KBM-7 (cell line): ENCODE results near the gene GPD1L.
"Not testable (repeated sequence)": the region's sequence is repeated elsewhere in the genome, so short reads cannot be mapped to it uniquely, and the experiment has no call there.

Experiments used
- DNase-seq: peaks from one replicate; pipeline ENCODE4 v3.0.0-alpha.2; 2015
- in situ Hi-C: fragments of 300-500 bp; cut with MboI; formaldehyde crosslinking; loops from 2 replicates; pipeline ENCODE4 v1.14.3; 2020; ENCODE audit warnings: low sequenced_read_pairs, low pct_unique_long_range_greater_than_20kb, mixed read lengths

The GPD1L gene

DNA sequence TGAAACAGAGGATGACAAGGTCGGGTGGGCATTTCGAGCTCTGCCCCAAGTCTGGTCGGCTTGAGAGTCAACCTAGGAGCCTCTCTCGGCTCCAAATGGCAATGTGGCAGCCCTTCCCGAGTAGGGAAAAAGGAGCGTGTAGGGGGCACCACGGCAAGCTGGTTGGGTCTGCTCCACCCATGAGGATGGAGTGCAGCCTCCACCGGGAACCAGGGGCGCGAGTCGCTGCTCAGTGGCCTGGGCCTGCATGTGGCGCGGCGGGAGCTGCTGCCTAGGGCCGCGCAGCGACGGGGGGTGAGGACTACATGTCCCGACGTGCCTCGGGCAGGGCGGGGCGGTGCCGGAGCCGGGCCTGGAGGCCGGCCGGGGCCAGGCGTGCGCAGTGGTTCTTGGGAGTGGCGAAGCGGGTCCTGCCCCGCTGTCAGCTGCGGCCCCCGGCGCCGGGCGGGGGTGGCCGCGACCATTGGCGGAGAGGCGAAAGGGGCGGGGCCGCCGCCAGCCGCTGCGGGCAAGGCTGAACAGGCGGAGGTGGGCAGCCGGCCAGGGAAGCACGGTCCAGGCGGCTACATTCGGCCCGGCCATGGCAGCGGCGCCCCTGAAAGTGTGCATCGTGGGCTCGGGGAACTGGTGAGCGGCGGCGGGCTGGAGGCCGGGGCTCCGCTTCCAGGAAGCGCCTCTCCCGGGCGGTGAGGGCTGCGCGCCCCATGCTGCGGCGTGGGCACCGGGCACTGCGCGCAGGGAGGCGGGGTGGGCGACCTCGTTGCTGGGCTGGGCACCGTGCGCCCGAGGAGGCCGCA, at the start of gene GPD1L:
Gene GPD1L (plus strand): TSS at position 489 of the 797 bp plus-strand sequence. CDS start 92 bp downstream, at position 581.
- in situ Hi-C loops: no loop called here
- DNase-seq: peak; percentile 96

DNA sequence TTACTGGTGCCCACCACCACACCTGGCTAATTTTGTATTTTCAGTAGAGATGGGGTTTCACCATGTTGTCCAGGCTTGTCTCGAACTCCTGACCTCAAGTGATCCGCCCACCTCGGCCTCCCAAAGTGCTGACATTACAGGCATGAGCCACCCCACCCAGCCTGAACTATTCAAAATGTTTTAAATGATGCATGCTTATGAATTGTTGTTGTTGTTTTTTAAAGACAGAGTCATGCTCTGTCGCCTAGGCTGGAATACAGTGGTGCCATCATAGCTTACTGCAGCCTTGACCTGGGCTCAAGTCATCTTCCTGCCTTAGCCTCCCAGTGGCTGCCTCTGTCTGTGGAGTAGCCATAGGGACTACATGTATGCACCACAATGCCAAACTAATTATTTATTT, 48.0 kb upstream of the GPD1L start:
- in situ Hi-C loops, DNase-seq: not testable (repeated sequence)

DNA sequence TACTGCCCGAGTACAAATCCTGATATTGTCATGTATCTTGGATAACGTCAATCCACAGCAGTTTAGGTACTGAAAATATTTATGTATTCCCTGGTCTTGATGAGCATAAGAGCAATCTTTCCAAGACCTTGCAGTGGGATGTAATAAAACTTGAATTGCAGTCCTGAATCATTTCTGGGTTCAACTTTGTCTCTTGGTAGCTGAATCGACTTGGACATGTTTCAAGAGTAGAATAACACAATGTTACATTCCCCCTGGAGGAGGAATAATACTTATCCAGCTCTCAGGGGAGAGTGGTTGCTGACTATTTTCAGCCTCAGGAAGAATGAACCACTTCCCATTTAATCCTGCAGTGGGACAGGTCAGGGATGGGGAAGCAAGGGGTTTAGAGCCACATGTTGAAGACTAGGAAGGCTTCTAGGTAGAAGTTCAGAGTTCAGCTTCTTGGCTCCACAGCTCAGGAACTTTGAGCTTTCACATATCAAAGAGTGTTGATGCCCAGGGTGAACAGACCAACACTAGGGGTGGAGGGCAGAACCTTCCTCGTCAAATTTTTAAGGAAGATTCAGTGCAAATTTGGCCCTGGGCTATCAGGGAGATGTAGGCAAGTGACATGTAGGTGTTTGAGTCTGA, 43.4 kb upstream of the GPD1L start:
- no peak for DNase-seq
- in situ Hi-C loops: no loop called here

DNA sequence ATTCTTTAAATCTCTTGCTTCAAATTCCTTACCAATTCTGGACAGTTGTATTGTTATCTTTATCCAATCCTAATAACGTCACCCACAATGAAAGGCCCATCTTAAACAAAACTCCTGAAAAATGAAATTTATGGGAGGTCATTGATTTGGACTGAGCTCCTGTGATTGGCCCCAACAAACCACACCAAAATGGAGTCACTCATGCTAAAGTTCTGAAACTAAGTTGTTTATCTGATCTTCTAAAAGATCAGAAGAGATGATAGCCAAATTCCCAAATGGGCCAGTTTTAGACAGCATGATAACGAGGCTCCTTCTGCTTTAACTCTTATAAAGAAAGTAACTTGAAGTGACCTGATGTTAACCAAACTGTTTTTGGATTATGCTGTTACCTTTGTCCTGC, 39.7 kb upstream of the GPD1L start:
- in situ Hi-C loops: no loop called here

DNA sequence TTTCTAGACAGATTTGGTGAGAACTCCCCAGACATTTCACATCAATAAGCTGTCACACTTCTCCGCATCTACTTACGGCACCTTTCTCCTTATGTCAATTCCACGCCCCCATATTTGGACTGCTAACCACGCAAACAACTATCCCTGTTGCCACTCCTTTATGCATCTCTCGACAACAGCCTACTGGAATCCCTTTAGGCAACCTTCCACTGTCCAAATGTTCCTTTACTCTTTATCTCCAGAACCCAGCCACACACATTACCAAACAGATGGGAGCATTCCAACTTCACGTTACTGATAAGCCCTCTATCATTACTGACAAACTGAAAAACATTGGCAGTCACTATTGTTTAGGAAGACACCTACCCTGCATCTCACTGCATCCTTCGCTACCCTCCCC, 32.2 kb upstream of the GPD1L start:
- in situ Hi-C loops, DNase-seq: not testable (repeated sequence)

More for the DNA sequence above, 39.7 kb upstream of the GPD1L start:
- no peak for DNase-seq

DNA sequence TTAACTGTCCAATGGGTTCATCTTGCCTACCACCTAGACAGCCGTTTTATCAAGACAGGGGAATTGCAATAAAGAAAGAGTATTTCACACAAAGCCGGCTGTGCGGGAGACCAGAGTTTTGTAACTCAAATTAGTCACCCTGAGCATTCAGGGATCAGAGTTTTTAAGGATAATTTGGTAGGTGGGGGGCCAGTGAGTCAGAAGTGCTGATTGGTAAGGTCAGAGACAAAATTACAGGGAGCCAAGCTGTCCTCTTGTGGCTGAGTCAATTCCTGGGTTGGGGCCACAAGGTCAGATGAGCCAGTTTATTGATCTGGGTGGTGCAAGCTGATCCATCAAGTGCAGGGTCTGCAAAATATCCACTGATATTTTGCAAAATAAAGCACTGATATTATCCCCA, 29.9 kb upstream of the GPD1L start:
- no peak for DNase-seq

DNA sequence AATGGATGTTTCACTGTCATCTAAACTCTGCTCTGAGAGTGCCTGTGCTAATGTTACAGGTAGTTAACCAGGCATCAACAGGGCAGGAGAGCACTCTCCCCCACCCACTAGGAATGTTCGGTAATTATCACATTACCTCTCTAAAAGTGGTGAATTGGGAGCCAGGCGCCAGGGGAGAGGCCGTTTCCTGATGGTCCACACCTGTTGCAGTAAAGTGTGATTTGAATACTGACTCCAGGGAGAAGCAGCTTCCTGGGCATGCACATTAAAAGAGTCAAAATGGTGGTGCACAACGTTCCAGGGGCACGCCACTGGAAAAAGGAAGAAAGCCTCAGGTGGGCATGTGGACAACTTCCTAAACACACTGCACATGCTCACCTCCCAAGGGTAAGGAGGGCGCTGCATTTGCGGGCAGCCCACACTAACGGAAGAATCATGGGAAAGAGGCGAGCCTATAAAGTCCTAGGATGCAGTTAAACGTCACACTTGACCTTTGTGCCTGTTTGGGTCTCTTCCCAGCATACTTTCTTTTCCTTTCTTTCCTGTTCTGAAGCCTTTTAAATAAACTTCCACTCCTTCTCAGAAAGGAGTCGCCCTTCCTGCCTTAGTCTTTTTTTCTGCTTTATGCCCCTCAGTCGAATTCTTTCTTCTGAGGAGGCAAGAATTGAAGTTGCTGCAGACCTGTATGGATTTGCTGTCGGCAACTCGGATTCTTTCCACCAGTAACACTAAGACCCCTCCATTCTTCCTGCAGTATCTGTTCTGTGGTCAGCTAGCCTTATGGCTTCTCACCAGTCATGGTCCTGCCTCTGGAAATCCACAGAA, 28.9 kb upstream of the GPD1L start:
- no peak for DNase-seq
- in situ Hi-C loops: no loop called here

More for the DNA sequence above, 29.9 kb upstream of the GPD1L start:
- in situ Hi-C loops: no loop called here

DNA sequence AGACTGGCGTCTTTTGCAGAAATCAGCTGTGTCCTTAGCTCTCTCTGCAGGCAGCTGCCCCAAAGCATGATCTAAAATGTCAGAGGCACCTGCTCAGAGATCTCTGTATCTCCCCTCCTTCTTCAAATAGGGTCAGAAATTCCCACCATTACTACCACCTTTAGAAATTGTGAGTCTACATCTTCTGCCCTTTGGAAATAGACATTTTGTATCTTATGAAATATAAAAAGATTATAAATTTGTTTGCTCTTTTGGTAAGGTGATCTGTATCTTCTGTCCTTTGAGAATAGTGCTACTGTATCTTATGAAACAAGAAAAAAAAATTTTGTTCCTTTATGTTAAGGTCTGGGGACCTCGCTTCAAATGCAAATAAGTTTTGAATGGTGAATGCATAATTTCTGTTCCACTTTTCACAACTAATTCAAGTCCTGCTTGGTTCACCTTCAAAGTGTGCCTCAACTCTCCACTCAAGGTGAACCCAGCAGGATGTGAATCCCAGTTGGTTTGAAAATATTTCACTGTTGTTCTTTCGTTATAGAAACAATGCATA, 28.3 kb upstream of the GPD1L start:
- in situ Hi-C loops: no loop called here
- DNase-seq: no peak

DNA sequence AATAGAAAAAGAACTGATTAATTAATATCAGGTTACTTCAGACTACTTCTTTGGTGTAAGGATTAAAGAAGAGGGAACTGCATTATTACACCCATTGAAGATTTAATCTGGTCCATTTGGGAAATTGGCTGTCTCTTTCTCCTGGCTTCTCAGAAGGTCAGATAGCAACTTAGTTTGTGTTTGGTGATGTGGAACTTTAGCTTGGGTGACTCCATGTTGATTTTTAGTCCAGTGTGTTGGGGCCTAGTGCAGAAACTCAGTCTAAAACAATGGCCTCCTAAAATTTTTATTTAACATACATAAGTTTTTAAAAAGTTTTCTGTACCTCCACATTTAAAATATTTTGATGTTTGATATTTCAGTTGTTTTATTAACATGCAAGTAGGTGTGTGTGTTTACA, 27.6 kb upstream of the GPD1L start:
- in situ Hi-C loops: no loop called here
- no peak for DNase-seq

DNA sequence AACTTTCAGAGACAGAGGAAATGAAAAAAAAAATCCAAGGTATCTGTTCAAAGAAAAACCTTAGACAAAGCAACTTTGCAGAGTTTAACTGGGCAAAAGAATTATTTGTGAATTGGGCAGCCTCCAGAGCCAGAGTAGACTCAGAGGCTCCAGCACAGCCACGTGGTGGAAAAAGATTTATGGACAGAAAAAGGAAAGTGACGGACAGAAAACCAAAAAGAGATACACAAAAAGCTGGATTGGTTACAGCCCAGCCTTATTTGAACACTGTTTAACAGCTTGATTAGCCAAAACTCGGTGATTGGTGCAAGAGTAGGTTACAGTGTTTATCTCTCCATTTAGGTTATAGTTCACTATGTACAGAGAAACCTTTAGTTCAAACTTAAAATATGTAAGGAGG, 23.7 kb upstream of the GPD1L start:
- no peak for DNase-seq
- in situ Hi-C loops: no loop called here

DNA sequence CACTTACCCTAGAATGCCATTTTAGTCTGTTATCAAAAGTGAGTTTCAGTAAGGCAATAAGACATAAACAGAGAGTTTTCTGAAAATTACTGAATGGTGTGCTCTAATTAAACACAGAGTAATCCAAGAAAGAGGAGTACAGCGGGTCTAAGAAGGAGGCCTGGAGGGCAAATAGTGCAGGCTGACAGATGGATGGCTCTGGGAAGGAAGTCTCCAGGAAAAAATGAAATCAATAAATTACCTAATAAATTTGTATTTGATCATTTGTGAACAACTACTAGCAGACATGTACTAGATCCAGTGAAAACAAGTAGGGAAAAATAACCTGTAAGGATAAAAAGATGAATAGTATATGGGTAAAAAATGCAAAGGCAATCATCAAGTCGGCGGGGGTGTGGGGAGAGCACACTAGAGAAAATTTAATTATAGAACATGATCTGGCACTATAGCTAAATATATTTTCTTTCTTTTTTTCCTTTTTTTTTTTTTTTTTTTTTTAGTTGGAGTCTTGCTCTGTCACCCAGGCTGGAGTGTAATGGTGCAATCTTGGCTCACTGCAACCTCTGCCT, 22.6 kb upstream of the GPD1L start:
- in situ Hi-C loops: no loop called here
- DNase-seq: no peak

DNA sequence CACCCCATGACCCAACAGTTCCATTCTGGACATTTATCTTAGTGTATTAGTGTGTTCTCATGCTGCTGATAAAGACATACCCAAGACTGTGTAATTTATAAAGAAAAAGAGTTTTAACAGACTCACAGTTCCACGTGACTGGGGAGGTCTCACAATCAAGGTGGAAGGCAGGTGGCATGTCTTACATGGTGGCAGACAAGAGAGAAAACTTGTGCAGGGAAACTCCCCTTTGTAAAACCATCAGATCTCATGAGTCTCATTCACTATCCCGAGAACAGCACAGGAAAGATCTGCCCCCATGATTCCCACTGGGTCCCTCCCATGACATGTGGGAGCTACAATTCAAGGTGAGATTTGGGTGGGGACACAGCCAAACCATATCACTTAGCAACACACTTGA, 21.6 kb upstream of the GPD1L start:
- no peak for DNase-seq
- in situ Hi-C loops: no loop called here

DNA sequence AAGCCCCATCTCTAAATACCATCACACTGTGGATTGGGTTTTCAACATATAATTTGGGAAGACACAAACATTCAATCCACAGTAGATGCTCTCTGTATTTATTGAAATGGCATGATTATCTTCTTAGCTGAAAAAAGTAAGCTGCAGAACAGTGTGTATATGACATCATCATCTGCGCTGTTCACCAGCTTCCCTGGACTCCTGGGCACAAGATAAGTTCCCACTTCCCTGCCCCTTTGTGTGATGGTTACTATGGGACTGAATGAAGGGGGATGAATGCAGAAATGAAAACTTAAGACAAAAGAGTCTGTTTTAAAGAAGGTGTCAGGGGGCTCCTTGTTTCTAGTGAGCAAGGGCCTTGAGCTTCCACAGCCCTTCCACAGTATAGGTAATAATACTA, 20.0 kb upstream of the GPD1L start:
- DNase-seq: no peak
- in situ Hi-C loops: no loop called here

DNA sequence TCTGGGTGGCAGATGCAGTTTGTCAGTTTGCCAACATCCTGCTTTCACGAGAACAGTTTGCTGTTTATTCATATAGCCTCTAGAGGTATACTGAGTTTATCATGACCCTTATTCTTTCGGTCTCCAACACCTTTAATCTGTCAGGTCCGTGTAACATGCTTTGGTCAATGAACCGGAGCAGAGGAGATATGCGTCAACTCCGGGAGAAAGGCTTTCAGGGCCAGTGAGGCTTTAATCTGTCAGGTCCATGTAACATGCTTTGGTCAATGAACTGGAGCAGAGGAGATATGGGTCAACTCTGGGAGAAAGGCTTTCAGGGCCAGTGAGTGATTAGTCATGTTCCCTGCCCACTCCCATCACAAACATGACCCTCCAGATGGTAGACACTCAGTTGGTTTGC, 16.9 kb upstream of the GPD1L start:
- in situ Hi-C loops: no loop called here
- no peak for DNase-seq

DNA sequence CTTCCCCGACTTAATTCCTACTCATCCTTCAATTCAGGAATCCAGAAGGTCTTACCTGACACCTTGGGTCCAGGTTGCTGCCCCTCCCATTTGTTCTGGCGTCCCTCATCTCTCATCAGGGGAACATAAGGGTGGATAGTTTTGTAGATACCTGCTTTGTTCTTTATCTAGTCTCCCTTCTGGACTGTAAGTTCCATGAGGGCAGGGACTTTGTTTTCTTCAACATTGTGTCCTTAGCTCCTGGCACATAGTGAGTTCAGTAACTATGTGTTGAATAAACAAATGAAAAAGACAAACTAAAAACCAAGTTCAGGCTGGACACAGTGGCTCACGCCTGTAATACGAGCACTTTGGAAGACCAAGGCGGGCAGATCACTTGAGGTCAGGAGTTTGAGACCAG, 13.2 kb upstream of the GPD1L start:
- in situ Hi-C loops: no loop called here
- DNase-seq: no peak

DNA sequence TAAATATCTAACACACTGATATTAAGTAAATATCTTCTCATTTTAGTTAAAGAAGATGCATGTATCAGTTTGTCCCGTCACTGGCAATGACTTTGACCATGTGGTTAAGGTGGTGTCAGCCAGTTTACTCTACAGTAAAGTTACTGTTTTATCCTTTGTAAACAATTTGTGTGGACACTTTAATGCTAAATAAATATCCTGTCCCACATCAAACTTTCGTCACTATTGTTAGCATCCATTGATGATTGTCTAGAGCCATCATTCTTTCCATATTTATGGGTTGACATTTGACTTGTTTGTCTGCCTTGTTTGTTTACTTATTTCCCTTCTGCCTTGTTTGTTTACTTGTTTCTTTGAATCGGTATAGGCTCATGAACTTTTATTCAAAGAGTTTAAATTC, 11.0 kb upstream of the GPD1L start:
- DNase-seq: no peak
- in situ Hi-C loops: no loop called here

DNA sequence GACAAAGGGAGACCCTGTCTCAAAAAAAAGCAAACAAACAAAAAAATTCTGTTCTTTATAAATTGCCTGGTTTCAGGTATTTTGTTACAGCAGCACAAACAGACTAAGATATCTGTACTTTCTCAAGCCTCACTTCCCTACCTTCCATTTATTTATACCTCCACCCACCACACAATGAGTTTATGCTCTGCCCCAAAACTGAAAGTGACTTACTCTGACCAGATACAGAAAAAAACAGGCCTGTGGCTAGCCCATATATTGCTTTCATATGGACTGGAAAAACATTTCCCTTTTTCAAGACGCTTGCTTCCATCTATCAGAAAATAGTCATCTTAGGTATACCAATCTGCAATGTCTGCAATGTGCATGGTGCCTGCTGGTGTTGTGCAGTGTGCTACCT, 8.7 kb upstream of the GPD1L start:
- in situ Hi-C loops: no loop called here
- no peak for DNase-seq

DNA sequence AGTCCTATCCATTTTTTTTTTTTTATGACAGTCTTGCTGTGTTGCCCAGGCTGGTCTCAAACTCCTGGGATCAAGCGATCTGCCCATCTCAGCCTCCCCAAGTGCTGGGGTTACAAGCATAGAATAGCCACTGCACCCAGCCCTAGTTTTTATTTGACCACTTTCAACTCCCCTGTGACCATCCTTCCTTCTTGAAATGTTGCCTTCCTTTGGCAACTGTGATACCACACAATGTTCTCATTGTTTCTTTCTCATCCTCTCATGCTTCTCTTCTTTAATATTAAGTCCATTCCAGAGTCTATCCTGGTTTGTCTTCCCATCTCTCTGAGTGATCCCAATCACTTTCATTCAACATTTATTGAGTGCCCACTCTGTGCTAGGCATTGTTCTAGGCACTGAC, 7.9 kb upstream of the GPD1L start:
- DNase-seq: no peak
- in situ Hi-C loops: no loop called here

DNA sequence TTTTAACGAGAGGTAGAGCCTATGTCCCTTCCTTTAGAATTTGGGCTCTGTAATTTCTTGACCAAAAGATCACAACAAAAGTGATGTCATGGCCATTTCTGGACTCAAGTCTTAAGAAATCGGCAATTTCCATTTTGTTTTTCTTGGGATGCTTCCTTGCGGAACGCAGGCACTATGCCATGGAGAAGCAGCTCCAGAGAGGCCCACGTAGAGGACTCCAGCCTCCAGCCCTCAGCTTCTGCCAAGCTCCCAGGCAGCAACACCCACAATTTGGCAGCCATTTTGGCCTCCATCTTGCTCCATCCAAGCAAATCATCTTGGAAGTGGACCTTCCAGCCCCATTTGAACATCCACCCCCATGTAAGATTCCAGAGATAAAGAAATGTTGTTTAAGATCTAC, 6.0 kb upstream of the GPD1L start:
- in situ Hi-C loops: no loop called here
- DNase-seq: no peak
